RWPE2 (cell line): ENCODE measurements around the gene CDH4.
A peak's percentile ranks its signal among the peaks of the same experiment; 100 is the strongest.

ENCODE experiments used
- ATAC-seq: fragments of 200-7000 bp; cut with Tn5 transposase; 3 replicates; pipeline ENCODE4 v1.9.1; 2021; ENCODE audit warnings: low read depth
- DNase-seq: peaks from one replicate; pipeline ENCODE4 v3.0.0-alpha.2; 2020; ENCODE audit warnings: low spot score
- H3K27ac ChIP-seq: fragments of 450-650 bp; 2 replicates; pipeline ENCODE4 v1.5.1; 2017; ENCODE audit warnings: mild to moderate bottlenecking; ENCODE audit not compliant: poor library complexity, severe bottlenecking
- H3K27me3 ChIP-seq: fragments of 250-450 bp; sonication (Bioruptor Pico); 2 replicates; pipeline ENCODE4 v1.5.1; 2021; ENCODE audit warnings: mild to moderate bottlenecking, moderate library complexity; ENCODE audit not compliant: insufficient read depth, poor library complexity, severe bottlenecking
- H3K36me3 ChIP-seq: fragments of 250-450 bp; sonication (Bioruptor Pico); 2 replicates; pipeline ENCODE4 v1.5.1; 2020; ENCODE audit warnings: low read depth, mild to moderate bottlenecking, moderate library complexity
- H3K4me1 ChIP-seq: fragments of 250-450 bp; sonication (Bioruptor Pico); 2 replicates; pipeline ENCODE4 v1.5.1; 2021; ENCODE audit warnings: mild to moderate bottlenecking, moderate library complexity; ENCODE audit not compliant: insufficient read depth, poor library complexity, severe bottlenecking
- H3K4me3 ChIP-seq: fragments of 250-450 bp; sonication (Bioruptor Pico); 2 replicates; pipeline ENCODE4 v1.5.1; 2021; ENCODE audit warnings: mild to moderate bottlenecking, moderate library complexity; ENCODE audit not compliant: severe bottlenecking
- H3K9me3 ChIP-seq: fragments of 250-450 bp; sonication (Bioruptor Pico); 2 replicates; pipeline ENCODE4 v1.5.1; 2021; ENCODE audit warnings: mild to moderate bottlenecking, moderate library complexity; ENCODE audit not compliant: severe bottlenecking
- CTCF ChIP-seq: fragments of 450-650 bp; IDR thresholded peaks from one replicate; pipeline ENCODE4 v1.5.1; 2017; ENCODE audit warnings: mild to moderate bottlenecking, moderate library complexity; ENCODE audit not compliant: poor library complexity, severe bottlenecking

CDH4 gene

GRCh38 chr20:61440548-61441055, 188.5 kb downstream of the CDH4 start:
- Histone ChIP-seq H3K4me1 (peaks cover 61% of the 10 kb centered on the region), H3K27ac (no peak overlapping the region)
- peak; percentile 72 for DNase-seq

GRCh38 chr20:61441537-61441936, 189.5 kb downstream of the CDH4 start:
- no peak for TF ChIP-seq CTCF
- peak; percentile 57 for DNase-seq
- no peaks in the 10 kb centered on the region for H3K9me3 ChIP-seq
- H3K27me3 ChIP-seq = no peaks in the 10 kb centered on the region
- no peak for ATAC-seq
- no peak overlapping the region for H3K4me3 ChIP-seq
- H3K27ac ChIP-seq = peak overlapping the region; percentile 2
- H3K36me3 ChIP-seq = peaks cover 4% of the 10 kb centered on the region; the same call in 1 of the 2 replicates
- H3K4me1 ChIP-seq = peaks cover 52% of the 10 kb centered on the region

More at GRCh38 chr20:61440548-61441055, 188.5 kb downstream of the CDH4 start:
- Histone ChIP-seq H3K9me3 (no peaks in the 10 kb centered on the region), H3K27me3 (no peaks in the 10 kb centered on the region), H3K4me3 (no peak overlapping the region), H3K36me3 (peaks cover 4% of the 10 kb centered on the region; the same call in 1 of the 2 replicates)
- ATAC-seq = no peak
- TF ChIP-seq CTCF = no peak

GRCh38 chr20:61442075-61442670, 190.1 kb downstream of the CDH4 start:
- Histone ChIP-seq H3K27me3 (no peaks in the 10 kb centered on the region), H3K4me3 (no peak overlapping the region), H3K36me3 (peaks cover 4% of the 10 kb centered on the region; the same call in 1 of the 2 replicates), H3K27ac (peak overlapping the region; percentile 2), H3K9me3 (no peaks in the 10 kb centered on the region), H3K4me1 (peaks cover 46% of the 10 kb centered on the region)
- DNase-seq = peak; percentile 74
- ATAC-seq = peak; percentile 56
- no peak for TF ChIP-seq CTCF

GRCh38 chr20:61442718-61443117, 190.7 kb downstream of the CDH4 start:
- Histone ChIP-seq H3K27ac (peak overlapping the region; percentile 2), H3K9me3 (no peaks in the 10 kb centered on the region), H3K4me3 (no peak overlapping the region), H3K4me1 (peaks cover 41% of the 10 kb centered on the region), H3K27me3 (no peaks in the 10 kb centered on the region), H3K36me3 (peaks cover 3% of the 10 kb centered on the region; the same call in 1 of the 2 replicates)
- TF ChIP-seq CTCF = no peak
- ATAC-seq = peak; percentile 20; the same call in 1 of the 3 replicates
- peak; percentile 79 for DNase-seq

GRCh38 chr20:61443443-61444126, 191.5 kb downstream of the CDH4 start:
- peaks cover 32% of the 10 kb centered on the region for H3K4me1 ChIP-seq
- DNase-seq (no peak), ATAC-seq (no peak)
- no peak overlapping the region for H3K27ac ChIP-seq
- no peaks in the 10 kb centered on the region for H3K36me3 ChIP-seq
- no peaks in the 10 kb centered on the region for H3K9me3 ChIP-seq
- H3K27me3 ChIP-seq = no peaks in the 10 kb centered on the region
- no peak for TF ChIP-seq CTCF
- no peak overlapping the region for H3K4me3 ChIP-seq
